Mesenteric fat pad (tissue), 1 donor: ENCODE results near the gene DENND6B. TPM values are rescaled to one million over a fixed set of nuclear protein-coding genes. Genes with fewer than 3 reads are reported as not detected.

Experiments used
- DNase-seq: peaks from one replicate; pipeline ENCODE4 v3.0.0-alpha.2; 2020; ENCODE audit warnings: low spot score
- total RNA-seq: library from RNA; stranded (reverse); fragmentation: NEBNext Ultra II Directional; extraction: Animal tissue kit (Norgen Biotek cat#: 25700); gene quantifications from one replicate; pipeline ENCODE4 v1.2.1, GENCODE V29; 2021
- donor health status: DM: yes; HTN: yes; CAD: no.

Gene DENND6B
- total RNA-seq, 1 donor from 2014 or later: 2.2 TPM

GRCh38 chr22:50305393-50305922 lies 21.4 kb downstream of the DENND6B start:
- DNase-seq: no peak

GRCh38 chr22:50304528-50305392 lies 22.1 kb downstream of the DENND6B start:
- DNase-seq: no peak

- no peak for DNase-seq
These were observed 22.8 kb downstream of the DENND6B start for GRCh38 chr22:50303848-50304527.

GRCh38 chr22:50303515-50303847 lies 23.3 kb downstream of the DENND6B start:
- DNase-seq: no peak

GRCh38 chr22:50302564-50302963 lies 24.2 kb downstream of the DENND6B start:
- DNase-seq: no peak

GRCh38 chr22:50302041-50302541 lies 24.7 kb downstream of the DENND6B start:
- DNase-seq: no peak

- DNase-seq: no peak
These were observed 25.2 kb downstream of the DENND6B start for GRCh38 chr22:50301581-50301991.

- DNase-seq: no peak
These were observed 26.1 kb downstream of the DENND6B start for GRCh38 chr22:50300620-50301257.

GRCh38 chr22:50299785-50300619 lies 26.8 kb downstream of the DENND6B start:
- DNase-seq: no peak

- no peak for DNase-seq
These were observed 27.7 kb downstream of the DENND6B start for GRCh38 chr22:50298937-50299784.

GRCh38 chr22:50298266-50298637 lies 28.6 kb downstream of the DENND6B start:
- DNase-seq: no peak

- DNase-seq: no peak
These were observed 29.1 kb downstream of the DENND6B start for GRCh38 chr22:50297510-50298265.

- no peak for DNase-seq
These were observed 29.9 kb downstream of the DENND6B start for GRCh38 chr22:50296658-50297490.

- DNase-seq: no peak
These were observed 32.5 kb downstream of the DENND6B start for GRCh38 chr22:50294319-50294656.

GRCh38 chr22:50293441-50294318 lies 33.1 kb downstream of the DENND6B start:
- no peak for DNase-seq

- no peak for DNase-seq
These were observed 34.0 kb downstream of the DENND6B start for GRCh38 chr22:50292643-50293440.
